SK-N-SH (cell line): ENCODE results near the gene TMEM178A. TPM values are rescaled to one million over a fixed set of nuclear protein-coding genes. Genes with fewer than 3 reads are reported as not detected.

Experiments used
- CTCF ChIA-PET: fragments of 300-600, 350-600 bp; formaldehyde crosslinking; extraction: SDS; loops from one replicate; lab custom pipeline; 2021; lab: Yijun Ruan, JAX
- POLR2A ChIA-PET: fragments of 350-600 bp; sonication (Branson Sonifier 250); formaldehyde crosslinking; extraction: SDS; loops from one replicate; lab custom pipeline; 2020; ENCODE audit warnings: antibody characterized with exemption, inconsistent platforms; lab: Yijun Ruan, JAX
- DNase-seq: peaks from one replicate; pipeline ENCODE4 v3.0.0; 2012
- H2AFZ ChIP-seq: fragments of 200-600 bp; sonication (generic); 2 replicates; pipeline ENCODE4 v1.8.1; 2016; ENCODE audit warnings: antibody characterized with exemption, mild to moderate bottlenecking, low read depth
- H3F3A ChIP-seq: fragments of 200-600 bp; sonication (generic); replicated peaks from 2 replicates; pipeline ENCODE3; 2016; ENCODE audit warnings: antibody characterized with exemption, mild to moderate bottlenecking; ENCODE audit not compliant: insufficient read depth
- H3K27ac ChIP-seq, 2 experiments: fragments of 200-500 bp in 1 of 2; fragments of 200-600 bp in 1 of 2; sonication (Bioruptor generic) in 1 of 2; sonication (generic), shearing (Covaris generic) in 1 of 2; 2 replicates each; pipeline versions ENCODE4 v1.5.1 to v1.6.1; 2014 to 2016; ENCODE audit warnings: low read depth in 2 of 2, inconsistent platforms in 1 of 2, low read length in 1 of 2, mild to moderate bottlenecking in 1 of 2, mixed read lengths in 1 of 2
- H3K27me3 ChIP-seq: fragments of 200-600 bp; sonication (generic), shearing (Covaris generic); 2 replicates; pipeline ENCODE4 v1.6.1; 2016; ENCODE audit warnings: mixed run types; ENCODE audit not compliant: insufficient read depth
- H3K36me3 ChIP-seq, 2 experiments: fragments of 200-500 bp in 1 of 2; fragments of 200-600 bp in 1 of 2; sonication (Bioruptor generic) in 1 of 2; sonication (generic) in 1 of 2; replicated peaks in 1 of 2; 2 replicates each; pipeline versions ENCODE3 to v1.5.1; 2014 to 2016; ENCODE audit warnings: low read length in 1 of 2, mild to moderate bottlenecking in 1 of 2; ENCODE audit not compliant: insufficient read depth in 2 of 2, control insufficient read depth in 1 of 2
- H3K4me1 ChIP-seq, 2 experiments: fragments of 200-500 bp in 1 of 2; fragments of 200-600 bp in 1 of 2; sonication (Bioruptor generic) in 1 of 2; sonication (generic), shearing (Covaris generic) in 1 of 2; 2 replicates each; pipeline versions ENCODE4 v1.5.1 to v1.6.1; 2014 to 2016; ENCODE audit warnings: low read depth in 1 of 2, low read length in 1 of 2, mixed run types in 1 of 2; ENCODE audit not compliant: insufficient read depth in 2 of 2, control insufficient read depth in 1 of 2
- H3K4me2 ChIP-seq: fragments of 200-600 bp; sonication (generic), shearing (Covaris generic); 2 replicates; pipeline ENCODE4 v1.6.1; 2017; ENCODE audit warnings: mixed run types
- H3K4me3 ChIP-seq, 2 experiments: fragments of 200-500 bp in 1 of 2; fragments of 200-600 bp in 1 of 2; sonication (Bioruptor generic) in 1 of 2; sonication (generic), shearing (Covaris generic) in 1 of 2; 2 replicates each; pipeline versions ENCODE4 v1.5.1 to v1.8.1; 2014 to 2016; ENCODE audit warnings: low read depth in 2 of 2, inconsistent platforms in 1 of 2, low read length in 1 of 2, mild to moderate bottlenecking in 1 of 2, mixed read lengths in 1 of 2, moderate library complexity in 1 of 2
- H3K79me2 ChIP-seq: fragments of 200-600 bp; sonication (generic); 2 replicates; pipeline ENCODE4 v1.8.1; 2017; ENCODE audit warnings: mild to moderate bottlenecking; ENCODE audit not compliant: insufficient read depth
- H3K9ac ChIP-seq: fragments of 200-600 bp; sonication (generic); 2 replicates; pipeline ENCODE4 v1.6.1; 2017; ENCODE audit warnings: mixed run types
- H3K9me2 ChIP-seq: fragments of 200-600 bp; sonication (generic); 2 replicates; pipeline ENCODE4 v1.6.1; 2017; ENCODE audit warnings: mixed run types
- H3K9me3 ChIP-seq: fragments of 200-600 bp; sonication (generic); 2 replicates; pipeline ENCODE4 v1.6.1; 2017; ENCODE audit warnings: mixed run types, mild to moderate bottlenecking, moderate library complexity
- H4K20me1 ChIP-seq: fragments of 200-600 bp; sonication (generic); 2 replicates; pipeline ENCODE4 v1.6.1; 2017; ENCODE audit warnings: mild to moderate bottlenecking, mixed run types; ENCODE audit not compliant: insufficient read depth
- EP300 ChIP-seq, 2 experiments: IDR thresholded peaks; 2 replicates each; pipeline versions ENCODE4 v1.4.0 to v1.6.1; 2012; ENCODE audit warnings: borderline replicate concordance in 1 of 2, low read depth in 1 of 2, low read length in 1 of 2
- EZH2phosphoT487 ChIP-seq: fragments of 200-600 bp; sonication (generic); IDR thresholded peaks from 2 replicates; pipeline ENCODE4 v1.6.1; 2017; ENCODE audit warnings: low read depth, mixed run types, mild to moderate bottlenecking, antibody characterized with exemption, moderate library complexity, borderline replicate concordance
- FOSL2 ChIP-seq: IDR thresholded peaks from 2 replicates; pipeline ENCODE4 v1.4.0; 2012; ENCODE audit warnings: low read depth, mild to moderate bottlenecking, moderate library complexity, borderline replicate concordance
- FOXM1 ChIP-seq: IDR thresholded peaks from 2 replicates; pipeline ENCODE4 v1.4.0; 2012; ENCODE audit warnings: low read depth, mild to moderate bottlenecking
- GABPA ChIP-seq: IDR thresholded peaks from 2 replicates; pipeline ENCODE4 v1.4.0; 2012; ENCODE audit warnings: low read depth, mild to moderate bottlenecking
- GATA2 ChIP-seq: sonication (generic); formaldehyde crosslinking; IDR thresholded peaks from 2 replicates; pipeline ENCODE4 v1.5.0; 2020; ENCODE audit warnings: mild to moderate bottlenecking, missing genetic modification reagents
- IRF3 ChIP-seq: fragments of 150-350 bp; IDR thresholded peaks from 2 replicates; pipeline ENCODE4 v1.6.1; 2016; ENCODE audit warnings: mild to moderate bottlenecking, low read depth, low read length
- MAX ChIP-seq: IDR thresholded peaks from 2 replicates; pipeline ENCODE4 v1.4.0; 2012; ENCODE audit warnings: low read depth
- POLR2AphosphoS5 ChIP-seq: IDR thresholded peaks from 2 replicates; pipeline ENCODE4 v1.6.1; 2012; ENCODE audit warnings: low read depth, low read length
- RFX5 ChIP-seq: IDR thresholded peaks from 2 replicates; pipeline ENCODE4 v1.6.1; 2012; ENCODE audit warnings: mild to moderate bottlenecking, improper control_type of control experiment, low read length
- RXRA ChIP-seq: IDR thresholded peaks from 2 replicates; pipeline ENCODE4 v1.4.0; 2012; ENCODE audit warnings: low read depth, mild to moderate bottlenecking, borderline replicate concordance
- SMC3 ChIP-seq: IDR thresholded peaks from 2 replicates; pipeline ENCODE4 v1.6.1; 2012; ENCODE audit warnings: low read depth, low read length, improper control_type of control experiment
- TEAD4 ChIP-seq: IDR thresholded peaks from 2 replicates; pipeline ENCODE4 v1.4.0; 2012; ENCODE audit warnings: mild to moderate bottlenecking, borderline replicate concordance; ENCODE audit not compliant: insufficient read depth
- YY1 ChIP-seq: IDR thresholded peaks from 2 replicates; pipeline ENCODE4 v1.4.0; 2012; ENCODE audit warnings: low read depth, mild to moderate bottlenecking
- polyA plus RNA-seq, 3 experiments: library from polyadenylated mRNA; depleted of rRNA; stranded (reverse); fragments of >200 nt; gene quantifications; 2 replicates each; pipeline ENCODE4 v1.2.3, GENCODE V29; 2012
- TF ChIP-seq, protein P1 (sequence below): IDR thresholded peaks from 2 replicates; pipeline ENCODE4 v1.6.1; 2012; ENCODE audit warnings: mild to moderate bottlenecking, low read depth, low read length, moderate library complexity
- TF ChIP-seq, protein P2 (sequence below): IDR thresholded peaks from 2 replicates; pipeline ENCODE4 v1.4.0; 2012; ENCODE audit warnings: low read depth, borderline replicate concordance

TMEM178A gene
- polyA plus RNA-seq, 1 of the 3 experiments (the other 2 are of a cell fraction): 0.84 TPM

DNA sequence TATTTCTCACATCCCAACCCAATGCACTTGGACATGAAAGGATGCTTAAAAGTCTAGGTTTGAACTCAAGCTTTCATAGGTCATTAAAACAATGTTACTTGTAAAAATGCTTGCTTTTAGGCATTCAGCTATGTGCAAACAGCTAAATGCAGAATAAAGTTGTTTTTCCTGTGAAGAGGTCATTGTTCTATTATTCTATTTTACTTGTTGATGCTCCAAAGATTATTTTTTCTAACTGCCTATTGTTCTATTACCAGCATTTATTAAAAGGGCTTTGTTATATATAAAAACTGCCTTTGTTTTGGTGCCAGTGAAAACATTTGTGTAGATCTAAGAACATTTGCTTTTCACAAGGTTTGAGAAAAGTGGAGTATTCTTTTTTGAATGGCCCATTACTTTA is 49.4 kb downstream of the TMEM178A start:
- POLR2A ChIA-PET: no interaction called here

More for the DNA sequence above, 49.4 kb downstream of the TMEM178A start:
- Histone ChIP-seq H3K4me2 (no peak overlapping the region), H3K27ac (no peak overlapping the region), H3K36me3 (no peaks in the 10 kb centered on the region), H3K9ac (no peak overlapping the region), H3K9me3 (no peaks in the 10 kb centered on the region), H3K79me2 (no peaks in the 10 kb centered on the region), H3K27me3 (no peaks in the 10 kb centered on the region), H3K4me1 (peaks cover 0 to 3% of the 10 kb centered on the region in 2 experiments; a peak in 2 of 4 replicates), H3K9me2 (no peaks in the 10 kb centered on the region)
- DNase-seq: no peak
- TF ChIP-seq POLR2AphosphoS5: no peak
- no peak for TF ChIP-seq IRF3
- TF ChIP-seq SMC3: no peak
- TF ChIP-seq, protein P1, sequence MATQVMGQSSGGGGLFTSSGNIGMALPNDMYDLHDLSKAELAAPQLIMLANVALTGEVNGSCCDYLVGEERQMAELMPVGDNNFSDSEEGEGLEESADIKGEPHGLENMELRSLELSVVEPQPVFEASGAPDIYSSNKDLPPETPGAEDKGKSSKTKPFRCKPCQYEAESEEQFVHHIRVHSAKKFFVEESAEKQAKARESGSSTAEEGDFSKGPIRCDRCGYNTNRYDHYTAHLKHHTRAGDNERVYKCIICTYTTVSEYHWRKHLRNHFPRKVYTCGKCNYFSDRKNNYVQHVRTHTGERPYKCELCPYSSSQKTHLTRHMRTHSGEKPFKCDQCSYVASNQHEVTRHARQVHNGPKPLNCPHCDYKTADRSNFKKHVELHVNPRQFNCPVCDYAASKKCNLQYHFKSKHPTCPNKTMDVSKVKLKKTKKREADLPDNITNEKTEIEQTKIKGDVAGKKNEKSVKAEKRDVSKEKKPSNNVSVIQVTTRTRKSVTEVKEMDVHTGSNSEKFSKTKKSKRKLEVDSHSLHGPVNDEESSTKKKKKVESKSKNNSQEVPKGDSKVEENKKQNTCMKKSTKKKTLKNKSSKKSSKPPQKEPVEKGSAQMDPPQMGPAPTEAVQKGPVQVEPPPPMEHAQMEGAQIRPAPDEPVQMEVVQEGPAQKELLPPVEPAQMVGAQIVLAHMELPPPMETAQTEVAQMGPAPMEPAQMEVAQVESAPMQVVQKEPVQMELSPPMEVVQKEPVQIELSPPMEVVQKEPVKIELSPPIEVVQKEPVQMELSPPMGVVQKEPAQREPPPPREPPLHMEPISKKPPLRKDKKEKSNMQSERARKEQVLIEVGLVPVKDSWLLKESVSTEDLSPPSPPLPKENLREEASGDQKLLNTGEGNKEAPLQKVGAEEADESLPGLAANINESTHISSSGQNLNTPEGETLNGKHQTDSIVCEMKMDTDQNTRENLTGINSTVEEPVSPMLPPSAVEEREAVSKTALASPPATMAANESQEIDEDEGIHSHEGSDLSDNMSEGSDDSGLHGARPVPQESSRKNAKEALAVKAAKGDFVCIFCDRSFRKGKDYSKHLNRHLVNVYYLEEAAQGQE: no peak
- no peak for TF ChIP-seq GABPA
- no peak for TF ChIP-seq FOSL2
- TF ChIP-seq EP300 (IDR thresholded peaks at IDR 0.05; ENCODE audit: borderline replicate concordance in 1 of 2, low read depth in 1 of 2, low read length in 1 of 2): no peak
- TF ChIP-seq MAX: no peak
- TF ChIP-seq, protein P2, sequence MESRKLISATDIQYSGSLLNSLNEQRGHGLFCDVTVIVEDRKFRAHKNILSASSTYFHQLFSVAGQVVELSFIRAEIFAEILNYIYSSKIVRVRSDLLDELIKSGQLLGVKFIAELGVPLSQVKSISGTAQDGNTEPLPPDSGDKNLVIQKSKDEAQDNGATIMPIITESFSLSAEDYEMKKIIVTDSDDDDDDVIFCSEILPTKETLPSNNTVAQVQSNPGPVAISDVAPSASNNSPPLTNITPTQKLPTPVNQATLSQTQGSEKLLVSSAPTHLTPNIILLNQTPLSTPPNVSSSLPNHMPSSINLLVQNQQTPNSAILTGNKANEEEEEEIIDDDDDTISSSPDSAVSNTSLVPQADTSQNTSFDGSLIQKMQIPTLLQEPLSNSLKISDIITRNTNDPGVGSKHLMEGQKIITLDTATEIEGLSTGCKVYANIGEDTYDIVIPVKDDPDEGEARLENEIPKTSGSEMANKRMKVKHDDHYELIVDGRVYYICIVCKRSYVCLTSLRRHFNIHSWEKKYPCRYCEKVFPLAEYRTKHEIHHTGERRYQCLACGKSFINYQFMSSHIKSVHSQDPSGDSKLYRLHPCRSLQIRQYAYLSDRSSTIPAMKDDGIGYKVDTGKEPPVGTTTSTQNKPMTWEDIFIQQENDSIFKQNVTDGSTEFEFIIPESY: no peak
- TF ChIP-seq TEAD4: no peak
- no peak for TF ChIP-seq YY1
- no peak for TF ChIP-seq EZH2phosphoT487
- no peak for TF ChIP-seq FOXM1
- TF ChIP-seq RXRA: no peak
- TF ChIP-seq GATA2 (CRISPR knock-in tag): no peak
- no peak for TF ChIP-seq RFX5
- TF ChIP-seq, all 33 proteins: peak for 0
- H4K20me1 ChIP-seq: no peaks in the 10 kb centered on the region
- CTCF ChIA-PET: interaction anchor here (0.6 to 10.8 kb wide), 7 partner anchors 9 to 369 kb away, joined by 3 to 88 read pairs (median 3); no protein-coding TSS in a partner anchor
- H3F3A ChIP-seq: no peaks in the 10 kb centered on the region
- H3K4me3 ChIP-seq: no peak overlapping the region
- H2AFZ ChIP-seq: no peak overlapping the region
